ENCODE results near the gene OPCML. TPM values are rescaled to one million over a fixed set of nuclear protein-coding genes. Genes with fewer than 3 reads are reported as not detected.

The OPCML gene
- total RNA-seq, 2 experiments from 2014 or later: not detected

DNA sequence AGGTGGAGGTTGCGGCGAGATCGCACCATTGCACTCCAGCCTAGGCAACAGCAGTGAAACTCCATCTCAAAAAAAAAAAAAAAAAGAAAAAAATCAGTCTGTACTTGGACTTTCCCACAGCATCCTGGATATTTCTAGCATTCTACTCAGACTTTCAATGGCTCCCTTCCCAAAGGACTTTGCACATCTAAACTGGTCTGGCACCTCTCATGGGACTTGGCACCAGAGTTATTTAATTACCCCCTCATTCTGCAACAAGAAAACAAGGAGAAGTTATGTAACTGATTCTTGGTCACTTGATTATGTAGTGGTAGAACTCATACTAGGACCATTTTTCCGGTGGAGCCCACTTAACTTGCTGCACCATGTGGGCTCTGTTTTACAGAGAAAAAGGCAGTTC lies 519.5 kb downstream of the OPCML start:
- DNase-seq: no peak
- Mint-ChIP-seq H3K4me3 (no peak overlapping the region), H3K36me3 (no peaks in the 10 kb centered on the region), H3K27me3 (no peaks in the 10 kb centered on the region), H3K27ac (no peak overlapping the region), H3K4me1 (ENCODE audit: low read depth) (no peaks in the 10 kb centered on the region), H3K9me3 (no peaks in the 10 kb centered on the region)
- CTCF ChIA-PET: no interaction called here
- intact Hi-C loops (cut with micrococcal nuclease): no loop called here
- POLR2A ChIA-PET: no interaction called here

DNA sequence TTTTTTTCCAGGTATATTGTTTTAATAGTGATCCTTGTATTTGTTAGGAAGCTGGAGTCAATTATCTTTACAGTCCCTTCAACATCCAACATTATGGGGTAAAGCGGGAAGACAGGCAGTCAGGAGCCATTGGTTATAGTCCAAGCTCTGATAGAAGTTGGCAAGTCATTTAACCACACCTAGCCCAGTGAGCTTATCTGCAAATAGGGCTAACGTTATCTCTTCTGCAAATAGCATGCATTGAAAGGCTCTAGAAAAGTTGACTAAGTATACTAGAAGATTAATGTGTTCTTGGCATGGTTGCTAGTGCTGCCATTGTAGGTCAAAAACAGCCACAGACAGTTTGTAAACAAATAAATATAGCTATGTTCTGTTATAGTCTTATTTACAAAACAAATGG lies 520.7 kb downstream of the OPCML start:
- CTCF ChIA-PET: no interaction called here
- intact Hi-C loops (cut with micrococcal nuclease): no loop called here
- Mint-ChIP-seq H3K9me3 (no peaks in the 10 kb centered on the region), H3K4me3 (no peak overlapping the region), H3K27me3 (no peaks in the 10 kb centered on the region), H3K27ac (no peak overlapping the region), H3K4me1 (ENCODE audit: low read depth) (no peaks in the 10 kb centered on the region), H3K36me3 (no peaks in the 10 kb centered on the region)
- POLR2A ChIA-PET: no interaction called here
- DNase-seq: no peak

DNA sequence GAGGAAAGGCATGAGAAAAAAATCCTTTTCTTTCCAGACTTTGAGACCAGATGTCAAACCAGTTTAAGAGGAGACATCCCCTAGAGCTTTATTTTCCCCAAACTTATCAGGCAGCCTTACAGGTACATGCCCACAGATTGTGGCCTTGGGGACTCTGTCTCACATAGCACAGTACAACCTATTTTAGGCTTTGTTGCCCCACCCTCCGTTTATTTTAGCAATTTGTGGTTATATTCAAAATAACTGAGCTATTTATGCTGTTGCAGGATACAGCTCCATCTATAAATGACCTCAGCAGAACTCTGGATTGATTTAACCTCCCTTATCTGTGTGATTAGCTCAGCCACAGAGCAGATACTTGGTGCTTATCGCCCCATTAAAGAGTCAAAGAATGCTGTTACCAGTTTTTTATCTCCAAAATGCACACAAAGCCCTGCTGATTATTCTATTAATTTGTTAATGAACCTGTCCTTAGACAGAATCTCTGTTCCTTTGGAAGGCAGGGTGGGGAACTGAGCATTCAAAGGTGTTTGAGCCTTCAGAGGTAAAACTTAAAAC lies 525.2 kb downstream of the OPCML start:
- no peaks in the 10 kb centered on the region for H3K9me3 Mint-ChIP-seq
- POLR2A ChIA-PET: no interaction called here
- no peak overlapping the region for H3K27ac Mint-ChIP-seq
- no peak overlapping the region for H3K4me3 Mint-ChIP-seq
- no peaks in the 10 kb centered on the region for H3K4me1 Mint-ChIP-seq (ENCODE audit: low read depth)
- DNase-seq: no peak
- no peaks in the 10 kb centered on the region for H3K27me3 Mint-ChIP-seq
- H3K36me3 Mint-ChIP-seq: no peaks in the 10 kb centered on the region
- intact Hi-C loops (cut with micrococcal nuclease): no loop called here
- CTCF ChIA-PET: no interaction called here

DNA sequence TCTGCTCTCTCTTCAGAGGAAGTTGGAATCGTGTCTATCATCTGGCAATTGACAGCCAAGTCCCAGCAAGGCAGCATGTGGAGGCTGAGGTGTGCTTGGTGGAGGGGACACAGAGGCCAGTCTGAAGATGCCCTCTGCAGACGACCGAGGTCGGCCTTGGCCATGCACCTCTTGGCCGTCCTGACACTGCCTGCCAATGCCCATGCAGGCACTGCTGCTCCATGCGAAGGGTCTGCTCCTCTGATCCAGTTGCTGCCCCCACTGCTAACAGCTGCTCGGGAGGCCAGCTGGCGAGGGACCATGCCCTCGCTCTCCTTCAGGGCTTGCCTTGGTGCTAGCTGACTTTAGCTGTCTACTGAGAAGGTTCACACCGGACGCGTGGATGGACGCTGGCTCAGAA lies 527.9 kb downstream of the OPCML start:
- no peak overlapping the region for H3K27ac Mint-ChIP-seq
- no peaks in the 10 kb centered on the region for H3K36me3 Mint-ChIP-seq
- CTCF ChIA-PET: no interaction called here
- H3K4me1 Mint-ChIP-seq (ENCODE audit: low read depth): no peaks in the 10 kb centered on the region
- H3K27me3 Mint-ChIP-seq: no peaks in the 10 kb centered on the region
- H3K9me3 Mint-ChIP-seq: peaks cover 3% of the 10 kb centered on the region
- no peak for DNase-seq
- POLR2A ChIA-PET: no interaction called here
- intact Hi-C loops (cut with micrococcal nuclease): no loop called here
- no peak overlapping the region for H3K4me3 Mint-ChIP-seq

DNA sequence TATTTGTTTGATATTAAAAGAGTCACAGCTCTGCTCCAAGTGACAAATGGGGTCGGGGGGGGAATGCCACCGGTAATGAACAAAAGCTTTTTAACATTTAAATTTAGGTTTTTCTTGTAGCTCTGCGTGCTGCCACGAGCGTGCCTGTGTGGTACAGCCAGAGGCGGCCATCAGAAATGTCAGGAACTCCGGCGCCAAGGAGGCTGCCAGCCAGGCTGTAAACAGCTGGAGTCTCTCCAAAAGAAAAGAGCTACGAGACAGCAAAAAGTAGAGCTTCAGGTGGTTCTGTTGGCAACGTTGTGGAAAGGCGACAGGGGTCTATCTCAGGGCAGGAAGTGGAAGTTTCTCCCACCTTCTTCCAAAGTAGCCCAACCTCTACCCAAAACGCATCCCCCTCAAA lies 532.8 kb downstream of the OPCML start:
- ChIA-PET CTCF (no interaction called here), POLR2A (no interaction called here)
- no peak overlapping the region for H3K27ac Mint-ChIP-seq
- peaks cover 3% of the 10 kb centered on the region for H3K9me3 Mint-ChIP-seq
- H3K36me3 Mint-ChIP-seq: no peaks in the 10 kb centered on the region
- DNase-seq: no peak
- peaks cover under 1% of the 10 kb centered on the region for H3K27me3 Mint-ChIP-seq
- intact Hi-C loops (cut with micrococcal nuclease): no loop called here
- H3K4me1 Mint-ChIP-seq (ENCODE audit: low read depth): no peaks in the 10 kb centered on the region
- H3K4me3 Mint-ChIP-seq: no peak overlapping the region

DNA sequence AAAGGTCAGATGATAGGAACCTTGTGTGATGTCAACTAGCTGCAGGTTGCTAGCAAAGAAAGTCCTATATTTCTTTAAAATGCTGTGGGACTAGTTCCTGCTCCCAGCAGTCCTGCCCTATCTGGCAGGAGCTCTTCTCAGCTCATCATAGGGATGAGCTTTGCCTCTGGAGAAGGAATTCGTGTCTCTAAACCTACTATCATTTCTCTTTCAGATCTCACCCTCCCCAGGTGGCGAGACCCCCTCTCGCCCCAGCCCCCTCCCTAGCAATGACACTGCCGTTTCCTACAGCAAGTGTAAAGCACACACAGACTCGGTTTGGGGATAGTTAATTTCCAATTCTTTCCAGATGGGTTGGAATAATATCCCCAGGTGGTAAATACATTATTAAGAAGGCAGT lies 533.3 kb downstream of the OPCML start:
- Mint-ChIP-seq H3K27me3 (peaks cover 2% of the 10 kb centered on the region), H3K4me1 (ENCODE audit: low read depth) (no peaks in the 10 kb centered on the region), H3K9me3 (peaks cover 3% of the 10 kb centered on the region), H3K27ac (no peak overlapping the region), H3K36me3 (no peaks in the 10 kb centered on the region), H3K4me3 (no peak overlapping the region)
- intact Hi-C loops (cut with micrococcal nuclease): no loop called here
- ChIA-PET CTCF (no interaction called here), POLR2A (no interaction called here)
- DNase-seq: no peak

DNA sequence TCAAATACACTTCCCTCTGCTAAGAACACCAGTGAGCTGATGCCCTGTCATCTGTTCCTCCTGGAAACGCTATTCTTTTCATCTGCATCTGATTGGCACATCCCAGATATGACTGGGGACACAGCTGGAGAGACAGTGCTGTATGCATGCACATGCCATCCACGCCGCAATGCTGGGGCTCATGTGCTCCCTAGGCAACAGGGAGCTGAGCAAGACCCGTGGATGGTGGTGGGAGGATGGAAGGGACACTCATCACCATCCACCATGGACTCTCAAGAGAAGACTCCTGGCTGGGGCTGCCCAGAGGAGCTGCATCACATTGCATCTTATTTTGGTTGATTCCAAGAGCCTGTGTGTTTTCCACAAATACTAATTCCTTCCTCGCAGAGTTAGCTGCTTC lies 534.9 kb downstream of the OPCML start:
- Mint-ChIP-seq H3K4me1 (ENCODE audit: low read depth) (no peaks in the 10 kb centered on the region), H3K9me3 (peaks cover 3% of the 10 kb centered on the region), H3K27ac (no peak overlapping the region), H3K27me3 (peaks cover 10% of the 10 kb centered on the region), H3K4me3 (no peak overlapping the region), H3K36me3 (no peaks in the 10 kb centered on the region)
- intact Hi-C loops (cut with micrococcal nuclease): no loop called here
- CTCF ChIA-PET: no interaction called here
- POLR2A ChIA-PET: no interaction called here
- DNase-seq: no peak

DNA sequence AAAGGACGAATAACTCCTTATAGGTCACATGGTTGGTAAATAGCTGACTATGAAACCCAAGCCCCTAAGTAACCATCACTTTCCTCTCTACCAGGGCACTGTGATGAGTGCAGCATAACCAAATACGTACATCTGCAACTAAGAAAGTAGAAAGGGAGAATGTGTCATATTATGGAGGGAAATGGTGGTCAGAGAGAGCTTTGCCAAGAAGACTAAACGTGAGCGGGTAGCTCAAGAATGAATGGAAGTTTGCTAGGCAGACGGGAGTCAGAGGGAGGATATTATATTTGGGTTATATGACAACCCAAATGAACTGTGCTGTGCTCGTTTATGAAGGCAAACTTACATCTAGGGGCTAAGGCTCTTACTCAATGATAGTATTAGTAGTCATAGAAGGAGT lies 537.3 kb downstream of the OPCML start:
- DNase-seq: no peak
- ChIA-PET CTCF (no interaction called here), POLR2A (no interaction called here)
- no peaks in the 10 kb centered on the region for H3K9me3 Mint-ChIP-seq
- H3K27me3 Mint-ChIP-seq: peaks cover 10% of the 10 kb centered on the region
- intact Hi-C loops (cut with micrococcal nuclease): no loop called here
- no peaks in the 10 kb centered on the region for H3K36me3 Mint-ChIP-seq
- H3K4me3 Mint-ChIP-seq: no peak overlapping the region
- H3K4me1 Mint-ChIP-seq (ENCODE audit: low read depth): no peaks in the 10 kb centered on the region
- H3K27ac Mint-ChIP-seq: no peak overlapping the region

DNA sequence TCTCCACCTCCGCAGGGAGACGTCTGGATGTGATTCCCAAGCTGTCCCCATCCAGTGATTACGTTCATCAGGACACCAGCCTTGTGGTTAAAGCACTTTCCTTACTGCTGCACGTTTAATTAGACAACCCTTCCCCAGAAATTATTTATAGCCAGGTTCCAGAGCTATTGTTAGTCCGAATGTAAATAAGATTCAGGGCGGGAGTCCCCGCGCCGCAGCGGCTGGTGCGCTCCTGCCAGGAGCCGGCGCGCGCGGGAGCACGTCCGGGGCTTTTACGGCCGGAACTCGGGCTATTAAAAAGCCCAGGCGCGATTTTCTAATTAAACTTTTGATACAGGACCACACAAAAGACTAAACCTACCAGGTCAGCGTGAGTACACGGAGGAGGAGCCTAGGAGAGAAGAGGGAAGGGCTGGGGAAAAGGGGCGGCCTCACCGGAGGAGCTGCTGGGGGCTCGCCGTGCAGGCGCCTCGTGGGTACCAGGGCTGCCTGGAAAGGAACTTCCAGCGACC lies 538.3 kb downstream of the OPCML start:
- DNase-seq: no peak

DNA sequence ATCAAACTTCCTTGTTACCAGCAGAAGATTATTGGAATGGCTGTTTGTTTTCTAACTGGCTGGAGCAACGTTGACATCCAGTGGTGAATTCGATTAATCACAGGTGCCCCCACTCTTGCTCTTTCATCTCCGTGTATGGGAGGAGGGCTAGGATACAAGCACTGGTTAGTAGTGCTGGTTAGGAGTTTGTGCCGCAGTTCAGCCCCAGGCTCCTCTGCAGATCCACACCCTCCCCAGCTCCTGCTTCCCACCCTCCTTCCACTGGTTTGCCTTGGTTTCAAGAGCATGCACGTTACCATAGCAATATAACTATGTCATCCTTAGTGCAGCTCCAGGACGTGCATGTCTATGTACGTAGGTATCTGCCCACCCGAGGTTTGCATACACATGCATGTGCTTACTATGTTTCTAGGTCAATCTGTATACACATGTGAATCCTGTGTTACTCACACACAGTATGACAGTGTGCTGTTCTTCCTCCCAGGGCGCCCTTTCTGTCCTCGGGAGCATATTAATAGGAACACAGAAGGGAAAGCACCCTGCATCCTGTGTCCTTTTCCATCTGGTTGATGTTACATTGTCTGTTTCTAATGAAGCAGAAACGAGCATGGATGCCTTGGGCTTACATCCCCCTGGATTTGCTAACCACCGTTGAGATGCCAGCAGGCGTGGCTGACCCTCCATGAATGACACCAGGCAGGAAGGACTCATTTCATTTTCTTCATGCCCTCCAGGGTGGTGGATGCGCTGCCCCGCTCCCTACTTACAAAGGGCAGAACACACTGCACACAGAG lies 539.3 kb downstream of the OPCML start:
- CTCF ChIA-PET: no interaction called here
- no peaks in the 10 kb centered on the region for H3K4me1 Mint-ChIP-seq (ENCODE audit: low read depth)
- no peak overlapping the region for H3K4me3 Mint-ChIP-seq
- peaks cover 10% of the 10 kb centered on the region for H3K27me3 Mint-ChIP-seq
- intact Hi-C loops (cut with micrococcal nuclease): no loop called here
- no peak overlapping the region for H3K27ac Mint-ChIP-seq
- no peak for DNase-seq
- H3K9me3 Mint-ChIP-seq: no peaks in the 10 kb centered on the region
- POLR2A ChIA-PET: no interaction called here
- H3K36me3 Mint-ChIP-seq: no peaks in the 10 kb centered on the region

More for the DNA sequence above, 538.3 kb downstream of the OPCML start:
- CTCF ChIA-PET: no interaction called here
- Mint-ChIP-seq H3K27ac (no peak overlapping the region), H3K4me3 (no peak overlapping the region), H3K36me3 (no peaks in the 10 kb centered on the region), H3K9me3 (no peaks in the 10 kb centered on the region), H3K4me1 (ENCODE audit: low read depth) (no peaks in the 10 kb centered on the region), H3K27me3 (peaks cover 10% of the 10 kb centered on the region)
- POLR2A ChIA-PET: no interaction called here
- intact Hi-C loops (cut with micrococcal nuclease): no loop called here

DNA sequence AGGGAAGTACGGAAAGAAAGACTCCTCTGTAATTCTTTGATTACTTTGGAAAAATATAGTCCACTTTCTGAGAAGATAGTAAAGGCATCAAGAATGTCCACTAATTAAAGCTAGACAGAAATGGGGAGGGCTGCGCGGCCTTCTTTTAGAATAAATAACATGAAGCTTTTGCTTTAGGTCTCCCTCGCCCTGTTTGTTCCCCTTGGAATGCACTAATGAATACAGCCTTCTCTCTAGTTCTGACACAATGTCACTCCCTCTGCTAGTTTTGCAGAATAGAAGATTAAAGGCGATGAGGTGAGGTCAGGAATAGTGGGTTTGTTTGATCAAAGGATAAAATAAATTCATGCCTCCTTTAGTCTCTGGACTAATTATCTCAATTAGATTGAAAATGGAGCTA lies 543.9 kb downstream of the OPCML start:
- CTCF ChIA-PET: no interaction called here

DNA sequence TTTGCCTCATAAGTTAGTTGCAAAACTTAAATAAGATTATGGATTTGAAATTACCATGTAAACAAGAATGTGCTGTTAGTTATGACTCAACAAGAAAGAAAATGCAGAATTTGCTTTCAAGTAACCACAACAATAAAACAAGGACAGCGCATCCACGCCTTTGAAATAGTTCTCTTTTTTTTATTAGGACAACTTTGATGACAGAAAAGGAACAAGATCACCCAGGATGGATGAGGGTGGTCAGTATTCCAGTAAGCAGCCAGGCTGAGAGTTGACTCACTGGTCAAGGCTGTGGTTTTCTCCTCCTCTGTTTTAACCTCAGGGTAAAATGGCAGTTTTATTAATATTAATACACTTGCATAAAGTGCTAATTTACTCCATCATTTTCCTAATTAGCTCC lies 544.4 kb downstream of the OPCML start:
- CTCF ChIA-PET: no interaction called here
- POLR2A ChIA-PET: no interaction called here
- Mint-ChIP-seq H3K27ac (no peak overlapping the region), H3K4me3 (no peak overlapping the region), H3K4me1 (ENCODE audit: low read depth) (no peaks in the 10 kb centered on the region), H3K27me3 (peaks cover 2% of the 10 kb centered on the region), H3K9me3 (no peaks in the 10 kb centered on the region), H3K36me3 (no peaks in the 10 kb centered on the region)
- no peak for DNase-seq
- intact Hi-C loops (cut with micrococcal nuclease): loop anchor here (10.0 kb wide), 1 partner anchor 757 kb away; no protein-coding TSS in a partner anchor

More for the DNA sequence above, 543.9 kb downstream of the OPCML start:
- H3K9me3 Mint-ChIP-seq: no peaks in the 10 kb centered on the region
- intact Hi-C loops (cut with micrococcal nuclease): loop anchor here (10.0 kb wide), 1 partner anchor 756 kb away; no protein-coding TSS in a partner anchor
- no peaks in the 10 kb centered on the region for H3K36me3 Mint-ChIP-seq
- no peak overlapping the region for H3K4me3 Mint-ChIP-seq
- peaks cover 6% of the 10 kb centered on the region for H3K27me3 Mint-ChIP-seq
- DNase-seq: no peak
- no peaks in the 10 kb centered on the region for H3K4me1 Mint-ChIP-seq (ENCODE audit: low read depth)
- POLR2A ChIA-PET: no interaction called here
- no peak overlapping the region for H3K27ac Mint-ChIP-seq

DNA sequence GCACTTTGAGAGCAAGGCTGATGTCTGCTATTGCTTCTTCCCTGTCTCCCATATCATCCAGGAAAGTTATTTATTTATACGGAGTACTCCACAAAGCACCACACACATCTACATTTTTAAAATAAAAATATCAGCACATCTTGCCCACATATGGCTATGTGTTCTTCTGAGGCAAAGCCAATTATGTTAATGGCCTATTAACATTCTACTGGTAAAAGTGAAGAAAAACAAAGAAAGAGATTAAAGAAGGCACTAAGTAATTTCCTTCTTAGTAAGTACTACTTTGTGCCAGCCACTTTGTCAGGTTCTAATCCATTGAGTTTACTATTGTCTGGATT lies 548.7 kb downstream of the OPCML start:
- peaks cover 2% of the 10 kb centered on the region for H3K27me3 Mint-ChIP-seq
- H3K9me3 Mint-ChIP-seq: no peaks in the 10 kb centered on the region
- no peak overlapping the region for H3K4me3 Mint-ChIP-seq
- no peaks in the 10 kb centered on the region for H3K36me3 Mint-ChIP-seq
- intact Hi-C loops (cut with micrococcal nuclease): loop anchor here (10.0 kb wide), 1 partner anchor 761 kb away; no protein-coding TSS in a partner anchor
- ChIA-PET POLR2A (no interaction called here), CTCF (no interaction called here)
- no peaks in the 10 kb centered on the region for H3K4me1 Mint-ChIP-seq (ENCODE audit: low read depth)
- H3K27ac Mint-ChIP-seq: no peak overlapping the region
- DNase-seq: no peak

Measured in activated CD4-positive, alpha-beta memory T cell treated with anti-CD3 and anti-CD28 coated beads for 36 hours (primary cell).